PC-3 (cell line): Measurements from ENCODE around the gene SRRD. TPM values are rescaled to one million over a fixed set of nuclear protein-coding genes. Genes with fewer than 3 reads are reported as not detected.

ENCODE experiments used
- ATAC-seq: fragments of 200-7000 bp; cut with Tn5 transposase; 2 replicates; pipeline ENCODE4 v1.9.1; 2020; ENCODE audit warnings: mild to moderate bottlenecking, moderate library complexity
- BruUV-seq: library from RNA; stranded (reverse); fragments of 400-500 nt; replicated peaks from 2 replicates; lab custom pipeline; 2021; lab: Mats Ljungman, UMichigan
- CTCF ChIA-PET: fragments of 300-600 bp; sonication (Branson Sonifier 250); formaldehyde crosslinking; loops from one replicate; lab custom pipeline; 2022; ENCODE audit warnings: antibody characterized with exemption; lab: Charles Lee
- POLR2A ChIA-PET: fragments of 300-600 bp; sonication (Branson Sonifier 250); formaldehyde crosslinking; loops from one replicate; lab custom pipeline; 2022; ENCODE audit warnings: antibody characterized with exemption; ENCODE audit not compliant: unreplicated experiment; lab: Charles Lee
- DNase-seq: peaks from one replicate; pipeline ENCODE4 v3.0.0-alpha.2; 2015
- H2AFZ ChIP-seq: fragments of 300-600 bp; sonication (generic); 2 replicates; pipeline ENCODE4 v1.6.0; 2016; ENCODE audit warnings: antibody characterized with exemption, low read length
- H3F3A ChIP-seq: fragments of 300-600 bp; sonication (generic); one replicate; pipeline ENCODE4 v1.6.0; 2017; ENCODE audit warnings: antibody characterized with exemption, low read length, control low read depth, mild to moderate bottlenecking; ENCODE audit not compliant: unreplicated experiment
- H3K27ac ChIP-seq: fragments of 300-600 bp; sonication (generic); 2 replicates; pipeline ENCODE4 v1.5.1; 2016; ENCODE audit warnings: mild to moderate bottlenecking, low read length
- H3K27me3 ChIP-seq: fragments of 300-600 bp; sonication (generic); 2 replicates; pipeline ENCODE4 v1.6.1; 2016; ENCODE audit warnings: low read length, mixed read lengths
- H3K36me3 ChIP-seq: fragments of 300-600 bp; sonication (generic); 2 replicates; pipeline ENCODE4 v1.6.1; 2016; ENCODE audit warnings: low read depth, mixed run types, low read length, mixed read lengths
- H3K4me1 ChIP-seq: fragments of 300-600 bp; sonication (generic); 2 replicates; pipeline ENCODE4 v1.5.1; 2016; ENCODE audit warnings: low read length; ENCODE audit not compliant: insufficient read depth
- H3K4me2 ChIP-seq: fragments of 300-600 bp; sonication (generic); 2 replicates; pipeline ENCODE4 v1.6.0; 2016; ENCODE audit warnings: low read length
- H3K4me3 ChIP-seq: fragments of 300-600 bp; sonication (generic); 2 replicates; pipeline ENCODE4 v1.5.1; 2016; ENCODE audit warnings: mild to moderate bottlenecking, low read length, mixed read lengths
- H3K79me2 ChIP-seq: fragments of 300-600 bp; sonication (generic); 2 replicates; pipeline ENCODE4 v1.6.1; 2017; ENCODE audit warnings: low read length, mixed read lengths
- H3K9ac ChIP-seq: fragments of 300-600 bp; sonication (generic); 2 replicates; pipeline ENCODE4 v1.6.0; 2016; ENCODE audit warnings: mild to moderate bottlenecking, low read length
- H3K9me2 ChIP-seq: fragments of 300-600 bp; sonication (generic); replicated peaks from 2 replicates; pipeline ENCODE4 v1.6.1; 2016; ENCODE audit warnings: mixed run types, low read length, mixed read lengths
- H3K9me3 ChIP-seq: fragments of 300-600 bp; sonication (generic); 2 replicates; pipeline ENCODE4 v1.6.1; 2016; ENCODE audit warnings: low read length, mixed read lengths
- H4K20me1 ChIP-seq: fragments of 300-600 bp; sonication (generic); 2 replicates; pipeline ENCODE4 v1.6.1; 2016; ENCODE audit warnings: low read length, mixed read lengths
- EZH2 ChIP-seq: fragments of 300-600 bp; sonication (generic); IDR thresholded peaks from one replicate; pipeline ENCODE4 v1.6.1; 2017; ENCODE audit warnings: antibody characterized with exemption, mild to moderate bottlenecking, low read length; ENCODE audit not compliant: unreplicated experiment
- EZH2phosphoT487 ChIP-seq: fragments of 300-600 bp; sonication (generic); IDR thresholded peaks from 2 replicates; pipeline ENCODE4 v1.6.1; 2018; ENCODE audit warnings: mild to moderate bottlenecking, antibody characterized with exemption, low read length, borderline replicate concordance
- intact Hi-C: fragments of 100-400 bp; cut with micrococcal nuclease; formaldehyde crosslinking; loops from 2 replicates; pipeline ENCODE4 v1.9.0; 2023
- total RNA-seq: library from RNA; depleted of rRNA; stranded (reverse); fragments of >200 nt; gene quantifications from 2 replicates; pipeline ENCODE4 v1.2.3, GENCODE V29; 2014
- TF ChIP-seq, protein P1 (sequence below): fragments of 300-600 bp; sonication (generic); conservative IDR thresholded peaks from 2 replicates; pipeline ENCODE4 v1.5.1; 2017; ENCODE audit warnings: antibody characterized with exemption, low read depth, mild to moderate bottlenecking, low read length

Gene SRRD
- total RNA-seq, 1 experiment from 2014 or later, result 17.6 TPM

DNA sequence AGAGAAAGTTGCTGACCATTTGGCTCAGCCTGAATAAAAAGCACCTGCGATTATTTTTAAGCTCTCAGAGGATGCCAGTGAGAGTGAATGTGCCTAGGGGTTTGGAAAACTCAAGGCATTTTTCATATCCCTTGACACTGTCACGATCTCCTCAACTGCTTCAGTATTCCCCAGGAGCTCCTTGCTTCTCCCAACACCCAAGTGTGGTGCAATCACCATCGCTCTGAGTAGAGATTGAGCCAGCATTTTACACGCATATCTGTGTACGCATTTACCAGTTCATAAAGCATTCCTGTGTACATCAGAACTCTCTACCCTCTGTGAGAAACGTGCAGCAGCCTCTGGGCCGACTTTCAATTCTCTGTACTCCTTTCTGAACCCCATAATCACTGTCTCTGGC, 1.3 kb downstream of the SRRD start:
- H3K4me2 ChIP-seq, result peak overlapping the region; percentile 98
- POLR2A ChIA-PET, result no interaction called here
- H3K9me3 ChIP-seq, result no peaks in the 10 kb centered on the region
- no peaks in the 10 kb centered on the region for H3K27me3 ChIP-seq
- H3K79me2 ChIP-seq, result peaks cover 45% of the 10 kb centered on the region
- H2AFZ ChIP-seq, result no peak overlapping the region
- no peaks in the 10 kb centered on the region for H4K20me1 ChIP-seq
- H3K27ac ChIP-seq, result no peak overlapping the region
- H3K4me1 ChIP-seq, result peaks cover 23% of the 10 kb centered on the region
- peak overlapping the region; percentile 88 for H3K4me3 ChIP-seq
- CTCF ChIA-PET, result no interaction called here
- TF ChIP-seq, protein P1, sequence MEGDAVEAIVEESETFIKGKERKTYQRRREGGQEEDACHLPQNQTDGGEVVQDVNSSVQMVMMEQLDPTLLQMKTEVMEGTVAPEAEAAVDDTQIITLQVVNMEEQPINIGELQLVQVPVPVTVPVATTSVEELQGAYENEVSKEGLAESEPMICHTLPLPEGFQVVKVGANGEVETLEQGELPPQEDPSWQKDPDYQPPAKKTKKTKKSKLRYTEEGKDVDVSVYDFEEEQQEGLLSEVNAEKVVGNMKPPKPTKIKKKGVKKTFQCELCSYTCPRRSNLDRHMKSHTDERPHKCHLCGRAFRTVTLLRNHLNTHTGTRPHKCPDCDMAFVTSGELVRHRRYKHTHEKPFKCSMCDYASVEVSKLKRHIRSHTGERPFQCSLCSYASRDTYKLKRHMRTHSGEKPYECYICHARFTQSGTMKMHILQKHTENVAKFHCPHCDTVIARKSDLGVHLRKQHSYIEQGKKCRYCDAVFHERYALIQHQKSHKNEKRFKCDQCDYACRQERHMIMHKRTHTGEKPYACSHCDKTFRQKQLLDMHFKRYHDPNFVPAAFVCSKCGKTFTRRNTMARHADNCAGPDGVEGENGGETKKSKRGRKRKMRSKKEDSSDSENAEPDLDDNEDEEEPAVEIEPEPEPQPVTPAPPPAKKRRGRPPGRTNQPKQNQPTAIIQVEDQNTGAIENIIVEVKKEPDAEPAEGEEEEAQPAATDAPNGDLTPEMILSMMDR, result no peak
- TF ChIP-seq EZH2 (no peak), EZH2phosphoT487 (no peak)
- H3F3A ChIP-seq, result no peaks in the 10 kb centered on the region
- ATAC-seq (no peak), DNase-seq (no peak)
- H3K9me2 ChIP-seq, result no peaks in the 10 kb centered on the region
- H3K36me3 ChIP-seq, result no peaks in the 10 kb centered on the region; the same call in none of the 2 replicates
- BruUV-seq, result no TSS peak
- peak overlapping the region; percentile 93; the same call in 1 of the 2 replicates for H3K9ac ChIP-seq
- intact Hi-C loops, result no loop called here

DNA sequence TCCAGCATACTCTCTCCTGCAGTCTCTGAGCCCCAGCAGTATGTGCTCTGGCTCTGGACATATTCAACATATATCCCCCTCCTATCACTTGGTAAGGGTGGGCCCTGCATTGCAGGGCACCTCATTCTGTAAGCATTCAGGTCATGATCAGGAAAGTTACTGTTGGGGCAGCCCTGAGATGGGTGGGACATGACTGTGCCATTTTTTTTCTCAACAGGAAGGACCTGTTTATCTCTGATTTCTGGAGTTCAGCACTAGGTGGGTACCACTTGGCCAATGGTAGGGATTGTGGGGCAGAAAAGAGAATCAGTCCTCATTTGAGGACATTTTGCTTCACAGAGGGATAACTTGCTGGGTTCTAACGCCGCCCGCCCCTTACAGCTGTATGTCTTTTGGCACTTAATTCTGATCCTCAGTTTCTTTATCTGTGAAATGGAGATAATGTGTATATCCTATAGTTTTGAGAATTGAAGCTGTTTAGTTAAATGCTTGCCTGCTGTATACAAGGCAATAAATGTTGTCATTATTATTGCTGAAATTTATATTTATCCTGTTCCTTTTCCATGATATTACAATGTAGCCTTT, 2.2 kb downstream of the SRRD start:
- Histone ChIP-seq H3F3A (no peaks in the 10 kb centered on the region), H3K79me2 (peaks cover 45% of the 10 kb centered on the region), H3K27me3 (no peaks in the 10 kb centered on the region), H3K9me2 (no peaks in the 10 kb centered on the region), H3K36me3 (peaks cover 3% of the 10 kb centered on the region), H3K4me2 (peak overlapping the region; percentile 98; the same call in 1 of the 2 replicates), H4K20me1 (no peaks in the 10 kb centered on the region), H3K4me3 (no peak overlapping the region), H3K4me1 (peaks cover 15% of the 10 kb centered on the region; the same call in 1 of the 2 replicates), H3K27ac (no peak overlapping the region), H3K9me3 (no peaks in the 10 kb centered on the region), H2AFZ (no peak overlapping the region), H3K9ac (no peak overlapping the region)
- ATAC-seq, result no peak
- DNase-seq, result no peak
- intact Hi-C loops, result no loop called here
- POLR2A ChIA-PET, result no interaction called here
- no peak for TF ChIP-seq EZH2phosphoT487
- TF ChIP-seq EZH2, result no peak
- TF ChIP-seq, protein P1, result no peak
- CTCF ChIA-PET, result no interaction called here
- no TSS peak for BruUV-seq

DNA sequence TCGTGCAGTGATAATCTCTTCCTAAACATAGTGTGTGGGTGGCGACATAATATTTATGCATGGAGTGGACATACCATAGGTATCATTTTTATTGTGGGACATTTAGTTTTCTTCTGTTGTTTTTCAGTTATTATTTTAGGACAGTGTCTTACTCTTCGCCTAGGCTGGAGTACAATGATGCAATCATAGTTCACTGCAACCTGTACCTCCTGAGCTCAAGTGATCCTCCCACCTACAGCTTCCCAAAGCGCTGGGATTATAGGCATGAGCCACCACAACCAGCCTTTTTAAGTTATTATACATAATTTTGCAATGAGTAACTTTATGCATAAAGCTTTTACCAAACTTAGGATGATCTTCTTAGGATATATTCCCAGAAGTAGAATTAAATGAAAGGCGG, 2.7 kb downstream of the SRRD start:
- Histone ChIP-seq H4K20me1 (no peaks in the 10 kb centered on the region), H3F3A (no peaks in the 10 kb centered on the region), H3K27me3 (no peaks in the 10 kb centered on the region), H3K4me3 (no peak overlapping the region), H3K79me2 (peaks cover 40% of the 10 kb centered on the region), H3K27ac (no peak overlapping the region), H3K9ac (no peak overlapping the region), H3K4me2 (no peak overlapping the region), H3K9me3 (no peaks in the 10 kb centered on the region), H2AFZ (no peak overlapping the region), H3K36me3 (peaks cover 8% of the 10 kb centered on the region), H3K4me1 (peaks cover 10% of the 10 kb centered on the region; the same call in 1 of the 2 replicates), H3K9me2 (no peaks in the 10 kb centered on the region)
- no TSS peak for BruUV-seq
- ATAC-seq (no peak), DNase-seq (no peak)
- intact Hi-C loops, result no loop called here
- ChIA-PET CTCF (no interaction called here), POLR2A (no interaction called here)
- TF ChIP-seq, protein P1, result no peak
